Astrocyte (in vitro differentiated cells and primary cell): ENCODE results near the gene MPV17L. TPM values are rescaled to one million over a fixed set of nuclear protein-coding genes. Genes with fewer than 3 reads are reported as not detected.
A peak's percentile ranks its signal among the peaks of the same experiment; 100 is the strongest.

Experiments used
- DNase-seq: peaks from one replicate; pipeline ENCODE4 v3.0.0-alpha.2; 2010; ENCODE audit warnings: low read depth
- FAIRE-seq: peaks from 2 replicates; lab custom pipeline; 2011; peaks lifted over from hg19 to GRCh38; lab: Jason Lieb, UNC
- H2AFZ ChIP-seq: 2 replicates; pipeline ENCODE4 v1.6.0; 2012; ENCODE audit warnings: low read depth, low read length, inconsistent platforms
- H3K27ac ChIP-seq: 2 replicates; pipeline ENCODE4 v1.5.1; 2011; ENCODE audit warnings: low read depth, low read length, inconsistent platforms
- H3K27me3 ChIP-seq: 2 replicates; pipeline ENCODE4 v1.6.0; 2011; ENCODE audit warnings: low read length, inconsistent platforms; ENCODE audit not compliant: insufficient read depth
- H3K36me3 ChIP-seq: 2 replicates; pipeline ENCODE4 v1.5.1; 2011; ENCODE audit warnings: low read length, inconsistent platforms; ENCODE audit not compliant: insufficient read depth
- H3K4me1 ChIP-seq: 2 replicates; pipeline ENCODE4 v1.5.1; 2011; ENCODE audit warnings: low read length, inconsistent platforms; ENCODE audit not compliant: insufficient read depth
- H3K4me2 ChIP-seq: 2 replicates; pipeline ENCODE4 v1.6.0; 2012; ENCODE audit warnings: low read length, inconsistent platforms
- H3K4me3 ChIP-seq: 2 replicates; pipeline ENCODE4 v1.5.1; 2011; ENCODE audit warnings: low read depth, mild to moderate bottlenecking, low read length, inconsistent platforms; ENCODE audit not compliant: insufficient read depth
- H3K79me2 ChIP-seq: 2 replicates; pipeline ENCODE4 v1.6.0; 2012; ENCODE audit warnings: mild to moderate bottlenecking, low read length, inconsistent platforms; ENCODE audit not compliant: insufficient read depth
- H3K9ac ChIP-seq: 2 replicates; pipeline ENCODE4 v1.6.0; 2012; ENCODE audit warnings: mild to moderate bottlenecking, low read length, inconsistent platforms
- H3K9me3 ChIP-seq: 2 replicates; pipeline ENCODE4 v1.5.1; 2012; ENCODE audit warnings: low read depth, mild to moderate bottlenecking, low read length, inconsistent platforms; ENCODE audit not compliant: insufficient read depth
- H4K20me1 ChIP-seq: 2 replicates; pipeline ENCODE4 v1.6.0; 2012; ENCODE audit warnings: low read length, inconsistent platforms; ENCODE audit not compliant: insufficient read depth
- H3K27ac Mint-ChIP-seq: one replicate; pipeline ENCODE4 v1.8.0; 2021; ENCODE audit warnings: mild to moderate bottlenecking, mixed read lengths; ENCODE audit not compliant: unreplicated experiment
- H3K27me3 Mint-ChIP-seq: one replicate; pipeline ENCODE4 v1.8.0; 2021; ENCODE audit warnings: low read depth, mixed read lengths; ENCODE audit not compliant: unreplicated experiment
- H3K36me3 Mint-ChIP-seq: one replicate; pipeline ENCODE4 v1.8.0; 2021; ENCODE audit warnings: low read depth, mixed read lengths; ENCODE audit not compliant: unreplicated experiment
- H3K4me1 Mint-ChIP-seq: one replicate; pipeline ENCODE4 v1.8.0; 2021; ENCODE audit warnings: low read depth, mixed read lengths; ENCODE audit not compliant: unreplicated experiment
- H3K4me3 Mint-ChIP-seq: one replicate; pipeline ENCODE4 v1.8.0; 2021; ENCODE audit warnings: mild to moderate bottlenecking, moderate library complexity, mixed read lengths; ENCODE audit not compliant: unreplicated experiment
- H3K9me3 Mint-ChIP-seq: one replicate; pipeline ENCODE4 v1.8.0; 2021; ENCODE audit warnings: mild to moderate bottlenecking, mixed read lengths; ENCODE audit not compliant: unreplicated experiment
- CTCF ChIP-seq: IDR thresholded peaks from 2 replicates; pipeline ENCODE4 v1.5.1; 2011; ENCODE audit warnings: low read depth, mild to moderate bottlenecking, inconsistent platforms, low read length, moderate library complexity; ENCODE audit not compliant: insufficient read depth
- EZH2 ChIP-seq: IDR thresholded peaks from 2 replicates; pipeline ENCODE4 v1.6.1; 2012; ENCODE audit warnings: mild to moderate bottlenecking, low read length, inconsistent platforms; ENCODE audit not compliant: insufficient read depth
- total RNA-seq: library from RNA; stranded (reverse); gene quantifications from 2 replicates; pipeline ENCODE4 v1.2.1, GENCODE V29; 2021

Gene MPV17L
- total RNA-seq, 1 donor from 2014 or later: 0.73 TPM

- H2AFZ ChIP-seq: no peak overlapping the region
- FAIRE-seq: no peak
- no peak overlapping the region for H3K9ac ChIP-seq
- no peaks in the 10 kb centered on the region for H3K4me1 ChIP-seq
- H3K36me3 ChIP-seq: no peaks in the 10 kb centered on the region
- Mint-ChIP-seq H3K4me3 (no peak overlapping the region), H3K27me3 (peaks cover 2% of the 10 kb centered on the region), H3K27ac (no peak overlapping the region), H3K9me3 (no peaks in the 10 kb centered on the region), H3K4me1 (peaks cover 6% of the 10 kb centered on the region), H3K36me3 (no peaks in the 10 kb centered on the region)
- no peaks in the 10 kb centered on the region for H3K27me3 ChIP-seq
- H4K20me1 ChIP-seq: no peaks in the 10 kb centered on the region
- H3K79me2 ChIP-seq: no peaks in the 10 kb centered on the region
- no peak overlapping the region for H3K4me3 ChIP-seq
- H3K27ac ChIP-seq: no peak overlapping the region
- H3K4me2 ChIP-seq: peak overlapping the region; percentile 57
- no peak for TF ChIP-seq CTCF
- TF ChIP-seq EZH2: no peak
- H3K9me3 ChIP-seq: no peaks in the 10 kb centered on the region
- peak; percentile 61 for DNase-seq
Measured at GRCh38 chr16:15415511-15415985, 20.0 kb downstream of the MPV17L start.

GRCh38 chr16:15417197-15417596 lies 21.6 kb downstream of the MPV17L start:
- no peak overlapping the region for H2AFZ ChIP-seq
- no peak for FAIRE-seq

More at GRCh38 chr16:15417197-15417596, 21.6 kb downstream of the MPV17L start:
- Histone ChIP-seq H3K4me2 (no peak overlapping the region), H3K4me1 (no peaks in the 10 kb centered on the region), H4K20me1 (no peaks in the 10 kb centered on the region), H3K9ac (no peak overlapping the region), H3K27me3 (no peaks in the 10 kb centered on the region), H3K9me3 (no peaks in the 10 kb centered on the region), H3K27ac (no peak overlapping the region), H3K4me3 (no peak overlapping the region), H3K36me3 (no peaks in the 10 kb centered on the region), H3K79me2 (no peaks in the 10 kb centered on the region)
- no peak for DNase-seq
- no peak for TF ChIP-seq CTCF
- no peak for TF ChIP-seq EZH2
- Mint-ChIP-seq H3K36me3 (no peaks in the 10 kb centered on the region), H3K27ac (no peak overlapping the region), H3K27me3 (peaks cover 2% of the 10 kb centered on the region), H3K4me3 (no peak overlapping the region), H3K4me1 (peaks cover 6% of the 10 kb centered on the region), H3K9me3 (no peaks in the 10 kb centered on the region)
